GM10847 (cell line): Measurements from ENCODE around the gene PTPN9.

Source experiments
- POLR2A ChIP-seq: IDR thresholded peaks from 2 replicates; pipeline ENCODE4 v1.6.1; 2011; ENCODE audit not compliant: insufficient read length; ENCODE audit errors: extremely low read depth

The PTPN9 gene

DNA sequence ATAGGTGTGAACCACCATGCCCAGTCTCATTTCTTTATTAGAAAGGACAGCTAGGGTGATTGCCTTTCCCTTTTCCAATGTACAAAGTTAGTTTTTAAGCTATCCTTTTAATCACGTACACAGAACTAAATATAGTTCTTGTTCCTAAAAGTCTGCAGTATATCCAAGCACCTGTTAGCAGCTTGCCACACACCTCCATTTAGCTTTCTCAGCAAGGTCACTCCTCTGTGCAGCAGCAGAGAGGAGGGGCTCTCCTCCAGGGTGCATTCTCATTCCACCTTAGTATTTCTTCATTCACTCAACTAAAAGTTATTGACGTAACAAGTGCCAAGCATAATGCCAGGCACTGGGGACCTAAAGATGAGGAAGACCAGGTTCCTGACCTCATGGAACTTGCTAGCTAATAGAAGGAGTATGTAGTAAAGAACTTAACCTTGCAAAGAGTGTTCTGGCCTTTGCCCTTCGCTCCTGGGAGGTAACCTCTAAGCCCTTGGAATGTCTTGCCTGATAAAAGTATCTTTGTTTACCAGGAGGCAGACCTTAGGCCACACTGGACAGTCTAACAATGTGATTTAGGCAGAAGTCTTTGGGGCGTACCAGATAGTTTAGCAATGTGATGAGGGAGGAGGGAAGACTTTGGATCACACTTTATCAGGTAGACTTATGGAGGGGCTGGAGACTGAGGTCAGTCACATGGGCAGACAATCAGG, 12.7 kb upstream of the PTPN9 start:
- TF ChIP-seq POLR2A, result no peak

- no peak for TF ChIP-seq POLR2A
These were observed 11.1 kb upstream of the PTPN9 start for GRCh38 chr15:75590239-75590638.

DNA sequence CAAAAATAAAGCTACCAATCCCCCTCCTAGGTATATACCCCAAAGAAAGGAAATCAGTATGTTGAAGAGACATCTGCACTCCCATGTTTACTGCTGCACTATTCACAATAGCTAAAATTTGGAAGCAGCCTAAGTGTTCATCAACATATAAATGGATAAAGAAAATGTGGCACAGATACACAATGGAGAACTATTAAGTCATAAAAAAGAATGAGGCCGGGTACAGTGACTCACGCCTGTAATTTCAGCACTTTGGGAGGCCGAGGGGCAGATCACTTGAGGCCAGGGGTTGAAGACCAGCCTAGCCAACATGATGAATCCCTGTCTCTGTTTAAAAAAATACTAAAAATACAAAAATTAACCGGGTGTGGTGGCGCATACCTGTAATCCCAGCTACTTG, 10.0 kb upstream of the PTPN9 start:
- TF ChIP-seq POLR2A, result no peak

GRCh38 chr15:75584121-75584520, 5.0 kb upstream of the PTPN9 start:
- no peak for TF ChIP-seq POLR2A

DNA sequence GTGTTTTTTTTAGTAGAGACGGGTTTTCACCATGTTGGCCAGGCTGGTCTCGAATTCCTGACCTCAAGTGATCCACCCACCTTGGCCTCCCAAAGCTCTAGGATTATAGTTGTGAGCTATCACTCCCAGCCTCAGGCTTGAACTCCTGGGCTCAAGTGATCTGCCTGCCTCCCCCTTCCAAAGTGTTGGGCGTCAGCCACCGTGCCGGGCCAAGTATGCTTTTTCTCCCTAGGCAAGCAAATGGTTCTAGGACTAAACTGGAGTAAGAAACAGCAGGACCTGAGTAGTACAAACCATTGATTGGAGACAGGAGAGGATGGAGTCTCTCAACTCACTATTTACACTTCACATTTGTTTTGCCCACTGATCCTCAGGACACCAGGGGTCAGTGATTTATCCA, 4.6 kb upstream of the PTPN9 start:
- TF ChIP-seq POLR2A, result no peak

GRCh38 chr15:75578173-75578947, 755 bp downstream of the PTPN9 start:
- peak; percentile 10 for TF ChIP-seq POLR2A

GRCh38 chr15:75577401-75578172, 1.5 kb downstream of the PTPN9 start:
- no peak for TF ChIP-seq POLR2A

GRCh38 chr15:75573648-75574384, 5.3 kb downstream of the PTPN9 start:
- no peak for TF ChIP-seq POLR2A

DNA sequence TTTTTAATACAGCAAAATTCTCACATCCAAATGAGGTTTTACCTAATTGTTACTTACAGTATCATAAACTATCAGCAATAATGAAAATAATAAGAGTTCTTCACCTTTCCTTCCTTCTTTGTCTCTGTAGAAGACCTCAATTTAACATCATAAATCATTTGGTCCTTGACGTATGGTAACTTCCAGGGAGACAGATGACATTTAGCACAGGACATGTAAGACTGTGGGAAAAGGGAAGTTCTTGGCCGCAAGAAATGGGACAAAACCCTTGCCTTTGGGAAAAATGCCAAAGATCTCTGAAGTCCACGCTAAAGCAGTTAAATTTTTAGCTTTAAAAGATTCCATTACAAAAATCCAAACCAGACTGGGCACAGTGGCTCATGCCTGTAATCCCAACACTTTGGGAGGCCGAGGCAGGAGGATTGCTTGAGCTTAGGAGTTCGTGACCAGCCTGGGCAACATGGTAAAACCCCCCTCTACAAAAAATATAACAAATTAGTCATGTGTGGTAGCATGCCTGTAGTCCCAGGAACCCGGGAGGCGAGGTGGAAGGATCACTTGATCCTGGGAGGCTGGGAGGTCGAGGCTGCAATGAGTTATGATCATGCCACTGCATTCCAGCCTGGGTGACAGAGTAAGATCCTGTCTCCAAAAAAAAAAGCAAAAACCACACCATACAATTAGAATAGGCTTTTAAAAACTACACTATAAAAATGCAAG, 8.8 kb downstream of the PTPN9 start:
- no peak for TF ChIP-seq POLR2A

DNA sequence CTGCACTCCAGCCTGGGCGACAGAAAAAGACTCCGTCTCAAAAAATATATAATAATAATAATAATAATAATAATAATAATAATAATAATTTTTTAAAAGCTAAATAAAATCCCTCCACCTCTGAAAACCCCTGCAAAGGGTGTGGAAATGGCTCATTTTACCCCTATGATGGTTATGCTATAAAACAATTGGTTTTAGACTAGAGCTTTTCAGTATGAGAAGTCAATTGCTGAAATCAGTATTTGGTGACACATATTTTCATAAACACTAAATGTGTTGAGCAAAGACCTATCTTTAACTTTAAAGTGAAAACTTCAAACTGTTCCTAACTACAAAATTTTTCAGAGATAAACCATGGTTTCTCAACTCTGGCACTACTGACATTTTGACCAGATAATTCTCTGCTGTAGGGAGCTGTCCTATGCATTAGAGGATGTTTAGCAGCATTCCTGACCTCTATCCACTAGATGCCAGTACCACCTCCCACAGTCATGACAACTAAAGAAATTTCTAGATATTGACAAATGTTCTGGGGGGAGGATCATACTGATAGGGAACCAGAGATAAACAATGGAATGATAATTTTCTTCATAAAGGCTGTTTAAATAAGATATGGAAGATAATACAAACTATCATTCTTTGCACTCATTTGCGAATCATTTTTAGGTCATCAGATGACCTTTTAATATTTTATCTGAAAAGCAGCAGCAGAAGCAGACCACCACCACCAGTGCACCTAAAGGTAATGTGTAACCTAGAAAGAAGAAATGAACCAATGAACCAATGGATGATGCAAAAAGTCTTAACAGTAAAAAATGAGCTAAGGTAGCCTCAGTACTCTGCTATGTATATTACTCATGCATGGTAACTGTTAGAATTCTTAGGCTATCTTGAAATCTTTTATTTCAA, 13.8 kb downstream of the PTPN9 start:
- no peak for TF ChIP-seq POLR2A

GRCh38 chr15:75561888-75562287, 17.2 kb downstream of the PTPN9 start:
- TF ChIP-seq POLR2A, result no peak

GRCh38 chr15:75554717-75555116, 24.4 kb downstream of the PTPN9 start:
- no peak for TF ChIP-seq POLR2A

DNA sequence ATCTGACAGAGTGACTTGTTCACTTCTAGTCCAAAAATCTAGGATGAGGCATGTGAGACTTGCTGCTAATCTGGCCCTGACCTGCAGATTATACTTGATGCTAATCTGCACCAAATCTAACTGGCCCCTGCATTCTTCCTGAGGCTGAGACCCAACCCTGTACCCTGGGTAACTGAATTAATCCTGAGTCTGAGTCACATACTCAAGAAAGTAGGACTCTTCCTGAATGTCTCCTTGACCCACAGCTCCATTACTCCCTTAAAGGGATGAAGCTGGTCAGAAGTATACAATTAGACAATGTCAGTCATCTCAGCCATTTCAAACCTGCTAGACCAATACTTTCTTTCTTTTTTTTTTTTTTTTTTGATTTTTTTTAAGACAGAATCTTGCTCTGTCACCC, 25.5 kb downstream of the PTPN9 start:
- TF ChIP-seq POLR2A, result no peak

DNA sequence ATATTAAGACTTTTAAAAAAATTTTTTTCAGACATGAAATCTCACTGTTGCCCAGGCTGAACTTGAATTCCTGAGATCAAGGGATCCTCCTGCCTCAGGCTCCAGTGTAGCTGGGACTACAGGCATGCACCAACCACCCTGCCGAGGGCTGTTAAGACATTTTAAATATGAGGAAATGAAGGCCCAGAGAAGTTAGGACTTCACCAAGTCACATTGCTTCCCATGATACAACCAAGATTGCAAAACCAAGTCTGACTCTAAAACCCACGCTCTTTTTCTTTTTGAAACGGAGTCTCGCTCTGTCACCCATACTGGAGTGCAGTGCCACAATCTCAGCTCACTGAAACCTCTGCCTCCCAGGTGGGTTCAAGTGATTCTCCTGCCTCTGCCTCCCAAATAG, 28.0 kb downstream of the PTPN9 start:
- no peak for TF ChIP-seq POLR2A

GRCh38 chr15:75545064-75545463, 34.1 kb downstream of the PTPN9 start:
- TF ChIP-seq POLR2A, result no peak
